ENCODE measurements around the gene CAPG. TPM values are rescaled to one million over a fixed set of nuclear protein-coding genes. Genes with fewer than 3 reads are reported as not detected.
A peak's percentile ranks its signal among the peaks of the same experiment; 100 is the strongest.

Gene CAPG
- total and polyA plus RNA-seq, 10 of the 15 experiments (the other 5 are each of a cell fraction or from before 2014, with no cell fraction given), result 26.3 to 192 (median 100) TPM

GRCh38 chr2:85420536-85421259, 10.5 kb upstream of the CAPG start:
- no peaks in the 10 kb centered on the region for H4K20me1 ChIP-seq (ENCODE audit: control insufficient read depth, insufficient read depth)
- H3K79me2 ChIP-seq (ENCODE audit: control insufficient read depth, insufficient read depth, low read length), result peaks cover 4% of the 10 kb centered on the region
- 30% methylated on average over 22 of the region's 22 CpGs for WGBS (ENCODE audit: insufficient coverage, insufficient replicate concordance, low lambda C conversion rate, missing lambda C conversion rate)
- POLR2A ChIA-PET, result interaction anchor here (0.8 to 2.6 kb wide), 11 partner anchors 15 to 131 kb away, joined by 3 to 33 read pairs (median 3); partner anchors contain the start of gene MAT2A
- H3K9ac ChIP-seq (ENCODE audit: control insufficient read depth, insufficient read depth, low read length), result no peak overlapping the region
- peak overlapping the region; percentile 88 for H2AFZ ChIP-seq (ENCODE audit: control insufficient read depth, low read depth, low read length)
- RAD21 ChIA-PET (ENCODE audit: unreplicated experiment), result interaction anchor here (0.7 to 4.5 kb wide), 15 partner anchors 8 to 140 kb away, joined by 3 to 179 read pairs (median 9); partner anchors contain the start of genes CAPG, ELMOD3, GGCX and MAT2A
- BruUV-seq (replicated peaks), result no TSS peak
- no peaks in the 10 kb centered on the region for H3K27me3 ChIP-seq (replicated peaks in 1 of 2; ENCODE audit: control insufficient read depth in 2 of 2, insufficient read depth in 2 of 2, low read length in 1 of 2)
- no peak overlapping the region for H3K27ac ChIP-seq (ENCODE audit: control insufficient read depth, insufficient read depth)
- peak overlapping the region; percentile 51; the same call in 1 of the 2 replicates for H3K4me2 ChIP-seq (ENCODE audit: control insufficient read depth, insufficient read depth)
- no peaks in the 10 kb centered on the region for H3K9me3 ChIP-seq (replicated peaks; ENCODE audit: control insufficient read depth, insufficient read depth, low read length)
- no peaks in the 10 kb centered on the region for H3K36me3 ChIP-seq (ENCODE audit: control insufficient read depth in 2 of 2, insufficient read depth in 2 of 2, low read length in 1 of 2)
- ATAC-seq (peak; percentile 82), FAIRE-seq (peak; percentile 95), DNase-seq (ENCODE audit: low read depth, low spot score) (no peak)
- CTCF ChIA-PET, result interaction anchor here (0.7 to 6.7 kb wide), 30 partner anchors 8 to 304 kb away, joined by 3 to 336 read pairs (median 6); partner anchors contain the start of genes CAPG, ELMOD3, GGCX and MAT2A
- peaks cover 8% of the 10 kb centered on the region for H3K4me1 ChIP-seq (ENCODE audit: control insufficient read depth, insufficient read depth, low read length)
- intact Hi-C loops (cut with micrococcal nuclease; ENCODE audit: unreplicated experiment), result loop anchor here (1.0 to 10.0 kb wide), 4 partner anchors 29 to 394 kb away; no protein-coding TSS in a partner anchor
- in situ Hi-C loops (cut with MboI), result loop anchor here (5.0 kb wide), 1 partner anchor 137 kb away; no protein-coding TSS in a partner anchor
- SMC1A ChIA-PET (ENCODE audit: uncharacterized antibody, unreplicated experiment), result interaction anchor here (0.7 to 7.8 kb wide), 19 partner anchors 11 to 216 kb away, joined by 3 to 201 read pairs (median 6); partner anchors contain the start of genes CAPG, ELMOD3, MAT2A and RETSAT
- H3K4me3 ChIP-seq, result no peak overlapping the region
- TF ChIP-seq NFXL1 (IDR thresholded peaks at IDR 0.05; ENCODE audit: borderline replicate concordance) (no peak), YY1 (IDR thresholded peaks at IDR 0.05; ENCODE audit: low read depth, low read length) (peak; percentile 72), POU2F2 (IDR thresholded peaks at IDR 0.05; ENCODE audit: borderline replicate concordance, low read depth, low read length) (0 out of 3 replicates have a peak, but pooled peaks have one; percentile 13), RFX5 (IDR thresholded peaks at IDR 0.05; ENCODE audit: low read depth, low read length) (no peak), DPF2 (IDR thresholded peaks at IDR 0.05) (no peak), BACH1 (IDR thresholded peaks at IDR 0.05; ENCODE audit: borderline replicate concordance) (peak; percentile 46; the same call in 1 of the 2 replicates), TCF7 (IDR thresholded peaks at IDR 0.05; ENCODE audit: borderline replicate concordance) (no peak), RAD21 (IDR thresholded peaks at IDR 0.05; ENCODE audit: insufficient read depth, low read depth, low read length) (peak; percentile 98), RELA (IDR thresholded peaks at IDR 0.05; ENCODE audit: borderline replicate concordance, partially characterized antibody) (peak; percentile 59), STAT3 (IDR thresholded peaks at IDR 0.05; ENCODE audit: low read depth, low read length) (no peak), SMARCA5 (IDR thresholded peaks at IDR 0.05) (peak; percentile 64; the same call in 1 of the 2 replicates), SMC3 (IDR thresholded peaks at IDR 0.05; ENCODE audit: borderline replicate concordance, low read length) (peak; percentile 99), KDM1A (IDR thresholded peaks at IDR 0.05; ENCODE audit: borderline replicate concordance) (no peak), CBFB (IDR thresholded peaks at IDR 0.05; ENCODE audit: low read depth) (peak; percentile 34; the same call in 1 of the 2 replicates), FOXK2 (IDR thresholded peaks at IDR 0.05) (no peak), ZNF207 (IDR thresholded peaks at IDR 0.05; ENCODE audit: borderline replicate concordance) (peak; percentile 91)
- TF ChIP-seq, protein P1, sequence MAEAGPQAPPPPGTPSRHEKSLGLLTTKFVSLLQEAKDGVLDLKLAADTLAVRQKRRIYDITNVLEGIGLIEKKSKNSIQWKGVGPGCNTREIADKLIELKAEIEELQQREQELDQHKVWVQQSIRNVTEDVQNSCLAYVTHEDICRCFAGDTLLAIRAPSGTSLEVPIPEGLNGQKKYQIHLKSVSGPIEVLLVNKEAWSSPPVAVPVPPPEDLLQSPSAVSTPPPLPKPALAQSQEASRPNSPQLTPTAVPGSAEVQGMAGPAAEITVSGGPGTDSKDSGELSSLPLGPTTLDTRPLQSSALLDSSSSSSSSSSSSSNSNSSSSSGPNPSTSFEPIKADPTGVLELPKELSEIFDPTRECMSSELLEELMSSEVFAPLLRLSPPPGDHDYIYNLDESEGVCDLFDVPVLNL (IDR thresholded peaks at IDR 0.05; ENCODE audit: low read depth, low read length), result 0 out of 2 replicates have a peak, but pooled peaks have one; percentile 32
- TF ChIP-seq, protein P2, sequence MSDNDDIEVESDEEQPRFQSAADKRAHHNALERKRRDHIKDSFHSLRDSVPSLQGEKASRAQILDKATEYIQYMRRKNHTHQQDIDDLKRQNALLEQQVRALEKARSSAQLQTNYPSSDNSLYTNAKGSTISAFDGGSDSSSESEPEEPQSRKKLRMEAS (IDR thresholded peaks at IDR 0.05; ENCODE audit: low read depth, low read length), result no peak
- TF ChIP-seq, protein P3, sequence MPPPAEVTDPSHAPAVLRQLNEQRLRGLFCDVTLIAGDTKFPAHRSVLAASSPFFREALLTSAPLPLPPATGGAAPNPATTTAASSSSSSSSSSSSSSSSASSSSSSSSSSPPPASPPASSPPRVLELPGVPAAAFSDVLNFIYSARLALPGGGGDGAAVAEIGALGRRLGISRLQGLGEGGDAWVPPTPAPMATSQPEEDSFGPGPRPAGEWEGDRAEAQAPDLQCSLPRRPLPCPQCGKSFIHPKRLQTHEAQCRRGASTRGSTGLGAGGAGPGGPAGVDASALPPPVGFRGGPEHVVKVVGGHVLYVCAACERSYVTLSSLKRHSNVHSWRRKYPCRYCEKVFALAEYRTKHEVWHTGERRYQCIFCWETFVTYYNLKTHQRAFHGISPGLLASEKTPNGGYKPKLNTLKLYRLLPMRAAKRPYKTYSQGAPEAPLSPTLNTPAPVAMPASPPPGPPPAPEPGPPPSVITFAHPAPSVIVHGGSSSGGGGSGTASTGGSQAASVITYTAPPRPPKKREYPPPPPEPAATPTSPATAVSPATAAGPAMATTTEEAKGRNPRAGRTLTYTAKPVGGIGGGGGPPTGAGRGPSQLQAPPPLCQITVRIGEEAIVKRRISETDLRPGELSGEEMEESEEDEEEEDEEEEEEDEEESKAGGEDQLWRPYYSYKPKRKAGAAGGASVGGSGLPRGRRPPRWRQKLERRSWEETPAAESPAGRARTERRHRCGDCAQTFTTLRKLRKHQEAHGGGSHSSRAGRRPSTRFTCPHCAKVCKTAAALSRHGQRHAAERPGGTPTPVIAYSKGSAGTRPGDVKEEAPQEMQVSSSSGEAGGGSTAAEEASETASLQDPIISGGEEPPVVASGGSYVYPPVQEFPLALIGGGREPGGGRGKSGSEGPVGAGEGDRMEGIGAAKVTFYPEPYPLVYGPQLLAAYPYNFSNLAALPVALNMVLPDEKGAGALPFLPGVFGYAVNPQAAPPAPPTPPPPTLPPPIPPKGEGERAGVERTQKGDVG (CRISPR knock-in tag; IDR thresholded peaks at IDR 0.05), result no peak
